ENCODE results near the gene INVS.
"Not testable (repeated sequence)": the region's sequence is repeated elsewhere in the genome, so short reads cannot be mapped to it uniquely, and the experiment has no call there.

Gene INVS

GRCh38 chr9:100229561-100229960, 130.5 kb downstream of the INVS start:
- H3K4me3 ChIP-seq, result no peak overlapping the region
- no peak overlapping the region for H3K27ac ChIP-seq

DNA sequence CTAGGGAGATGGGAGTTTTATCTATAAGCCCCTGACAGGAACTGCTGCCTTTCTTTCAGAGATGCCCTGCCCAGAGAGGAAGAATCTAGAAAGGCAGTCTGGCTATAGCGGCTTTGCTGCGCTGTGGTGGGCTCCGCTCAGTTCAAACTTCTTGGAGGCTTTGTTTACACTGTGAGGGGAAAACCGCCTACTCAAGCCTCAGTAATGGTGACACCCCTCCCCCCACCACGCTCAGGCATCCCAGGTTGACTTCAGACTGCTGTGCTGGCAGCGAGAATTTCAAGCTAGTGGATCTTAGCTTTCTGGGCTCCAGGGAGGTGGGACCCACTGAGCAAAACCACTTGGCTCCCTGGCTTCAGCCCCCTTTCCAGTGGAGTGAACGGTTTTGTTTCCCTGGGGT, 137.9 kb downstream of the INVS start:
- H3K27ac ChIP-seq; H3K4me3 ChIP-seq; DNase-seq (ENCODE audit: low spot score): not testable (repeated sequence)

More at GRCh38 chr9:100229561-100229960, 130.5 kb downstream of the INVS start:
- no peak for DNase-seq (ENCODE audit: low spot score)
- TF ChIP-seq CTCF (IDR thresholded peaks at IDR 0.05), result no peak

- no peak for DNase-seq (ENCODE audit: low spot score)
- TF ChIP-seq CTCF (IDR thresholded peaks at IDR 0.05), result no peak
- Histone ChIP-seq H3K27ac (no peak overlapping the region), H3K4me3 (no peak overlapping the region)
These were observed 141.5 kb downstream of the INVS start for GRCh38 chr9:100240512-100240911.

DNA sequence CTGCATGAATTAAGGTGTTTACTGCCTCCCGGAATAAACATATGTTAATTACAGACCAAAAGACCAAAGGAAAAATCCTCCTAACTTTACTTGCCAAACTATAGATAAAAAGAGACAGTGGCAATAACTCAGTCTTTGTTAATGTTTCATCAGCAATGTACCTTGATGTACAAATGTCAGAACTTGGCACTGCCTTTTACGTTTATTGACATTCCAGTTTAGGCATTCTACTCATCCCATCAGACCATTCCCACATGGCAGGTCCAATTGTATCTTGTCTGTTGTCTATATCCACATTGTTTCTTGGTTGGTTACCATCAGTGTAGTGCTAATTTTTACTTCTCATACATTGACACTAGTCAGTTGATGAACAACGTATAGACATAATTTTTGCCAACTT, 168.2 kb downstream of the INVS start:
- no peak for TF ChIP-seq CTCF (IDR thresholded peaks at IDR 0.05)
- no peak overlapping the region for H3K27ac ChIP-seq
- no peak for DNase-seq (ENCODE audit: low spot score)
- H3K4me3 ChIP-seq, result no peak overlapping the region

- no peak for DNase-seq (ENCODE audit: low spot score)
- H3K27ac ChIP-seq, result no peak overlapping the region
- no peak overlapping the region for H3K4me3 ChIP-seq
- TF ChIP-seq CTCF (IDR thresholded peaks at IDR 0.05), result no peak
These were observed 169.2 kb downstream of the INVS start for GRCh38 chr9:100268271-100268670.

DNA sequence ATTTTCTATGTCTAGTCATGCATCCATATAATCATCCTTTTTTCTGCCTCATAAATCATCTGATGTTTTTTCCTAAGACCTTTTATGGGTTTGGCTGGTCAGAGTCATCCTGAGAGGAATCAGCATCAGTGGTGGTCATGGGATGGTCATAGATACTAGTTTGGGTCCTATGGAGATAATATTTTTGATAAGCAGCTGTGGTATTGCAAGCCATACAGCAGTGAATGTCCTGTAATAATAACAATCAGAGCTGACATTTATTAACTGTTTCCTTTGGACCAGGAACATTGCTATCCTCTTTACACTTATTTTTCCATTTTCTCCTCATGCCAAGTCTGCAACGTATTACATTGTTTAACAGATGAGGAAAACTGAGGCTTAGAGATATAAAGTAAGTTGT, 170.6 kb downstream of the INVS start:
- Histone ChIP-seq H3K27ac (no peak overlapping the region), H3K4me3 (no peak overlapping the region)
- no peak for DNase-seq (ENCODE audit: low spot score)
- no peak for TF ChIP-seq CTCF (IDR thresholded peaks at IDR 0.05)

DNA sequence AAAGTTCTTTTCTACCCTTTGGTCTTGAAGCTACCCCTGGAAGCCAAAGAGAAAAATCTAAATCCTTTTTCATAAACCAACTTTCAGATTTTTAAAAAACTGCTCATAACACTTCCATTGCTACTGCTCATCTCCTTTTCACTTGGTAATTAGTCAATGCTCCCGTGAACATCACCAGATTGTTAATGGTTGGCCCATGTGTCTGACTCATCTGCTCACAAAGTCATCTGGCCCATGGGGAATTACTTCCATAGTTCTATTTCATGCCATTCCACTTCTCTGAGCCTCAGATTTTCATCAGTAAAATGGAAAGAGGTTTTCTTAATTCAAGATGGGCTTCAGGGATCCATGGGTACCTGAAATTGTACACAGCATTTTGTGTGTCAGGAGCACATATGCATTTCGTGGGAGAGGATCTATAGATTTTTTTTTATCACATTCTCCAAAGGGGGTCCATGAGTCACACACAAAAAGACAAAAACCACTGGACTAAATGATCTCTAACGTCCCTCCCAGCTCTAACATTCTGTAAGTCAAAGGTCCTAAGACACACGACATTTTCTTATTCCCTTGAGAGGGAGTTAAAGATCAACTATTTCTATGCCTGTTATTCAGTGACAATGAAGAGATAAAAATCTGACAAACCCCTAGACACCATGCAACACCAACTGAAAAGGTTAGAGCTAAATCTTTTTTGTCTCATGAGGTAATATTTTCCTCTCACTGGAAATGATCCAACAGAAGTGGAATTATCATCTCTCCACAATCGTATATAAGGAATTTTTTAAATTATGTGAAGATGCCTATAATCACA, 178.3 kb downstream of the INVS start:
- TF ChIP-seq CTCF (IDR thresholded peaks at IDR 0.05), result no peak
- Histone ChIP-seq H3K27ac (no peak overlapping the region), H3K4me3 (no peak overlapping the region)
- DNase-seq (ENCODE audit: low spot score), result no peak

All from coronary artery (tissue), 2 donors.